GM12864 (cell line): ENCODE results near the gene CAMSAP1.

ENCODE experiments used
- DNase-seq: peaks from one replicate; pipeline ENCODE4 v3.0.0-alpha.2; 2011; ENCODE audit warnings: low read depth
- H3K4me3 ChIP-seq: 2 replicates; pipeline ENCODE4 v1.5.1; 2011; ENCODE audit warnings: mild to moderate bottlenecking, low read depth, low read length, control low read depth
- TF ChIP-seq, protein P1 (sequence below): IDR thresholded peaks from 2 replicates; pipeline ENCODE4 v1.5.1; 2011; ENCODE audit warnings: low read depth, mild to moderate bottlenecking, moderate library complexity, low read length, control low read depth, inconsistent platforms; ENCODE audit errors: missing control alignments

CAMSAP1 gene

DNA sequence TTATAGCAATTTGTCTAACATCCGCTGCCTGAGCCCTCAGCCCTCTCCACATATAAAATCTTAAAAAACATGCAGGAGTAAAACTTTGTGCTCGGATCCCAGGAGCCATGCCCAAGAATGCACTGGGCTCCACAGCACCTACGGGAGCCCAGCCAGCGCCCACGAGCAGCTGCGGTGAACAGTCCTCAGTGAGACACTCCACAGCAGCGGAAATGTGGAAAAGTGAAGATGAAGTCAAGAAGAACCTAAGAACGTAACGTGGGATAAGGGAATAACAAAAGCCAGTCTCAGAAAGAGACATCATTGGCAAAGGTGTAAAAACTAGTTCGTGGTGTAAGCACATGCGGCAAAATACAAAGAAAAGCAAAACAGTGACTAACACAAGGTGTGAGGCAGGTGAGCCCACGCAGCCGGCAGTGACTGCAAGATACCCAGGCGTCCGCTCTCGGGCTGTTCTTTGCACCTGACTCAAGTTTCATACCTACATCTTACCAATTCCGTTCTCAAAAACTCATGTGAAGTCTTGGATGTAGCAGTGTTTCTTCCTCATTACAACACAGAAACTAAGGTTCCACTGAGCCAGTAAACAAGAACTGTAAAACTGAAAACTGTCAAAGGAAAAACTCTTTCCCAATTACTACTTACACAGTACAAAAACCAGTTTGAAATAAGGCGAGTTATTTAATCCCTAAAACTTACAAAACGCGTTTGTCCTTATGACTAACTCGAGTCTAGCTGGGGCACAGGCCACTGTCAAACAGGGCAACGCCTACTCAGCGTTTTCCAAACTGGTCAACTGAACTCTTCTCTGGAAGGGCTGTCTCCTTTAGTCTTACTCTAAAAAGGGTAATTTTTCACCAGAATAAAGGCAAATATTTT, 1.7 kb downstream of the CAMSAP1 start:
- DNase-seq = no peak
- H3K4me3 ChIP-seq = peak overlapping the region; percentile 74; the same call in 1 of the 2 replicates
- TF ChIP-seq, protein P1, sequence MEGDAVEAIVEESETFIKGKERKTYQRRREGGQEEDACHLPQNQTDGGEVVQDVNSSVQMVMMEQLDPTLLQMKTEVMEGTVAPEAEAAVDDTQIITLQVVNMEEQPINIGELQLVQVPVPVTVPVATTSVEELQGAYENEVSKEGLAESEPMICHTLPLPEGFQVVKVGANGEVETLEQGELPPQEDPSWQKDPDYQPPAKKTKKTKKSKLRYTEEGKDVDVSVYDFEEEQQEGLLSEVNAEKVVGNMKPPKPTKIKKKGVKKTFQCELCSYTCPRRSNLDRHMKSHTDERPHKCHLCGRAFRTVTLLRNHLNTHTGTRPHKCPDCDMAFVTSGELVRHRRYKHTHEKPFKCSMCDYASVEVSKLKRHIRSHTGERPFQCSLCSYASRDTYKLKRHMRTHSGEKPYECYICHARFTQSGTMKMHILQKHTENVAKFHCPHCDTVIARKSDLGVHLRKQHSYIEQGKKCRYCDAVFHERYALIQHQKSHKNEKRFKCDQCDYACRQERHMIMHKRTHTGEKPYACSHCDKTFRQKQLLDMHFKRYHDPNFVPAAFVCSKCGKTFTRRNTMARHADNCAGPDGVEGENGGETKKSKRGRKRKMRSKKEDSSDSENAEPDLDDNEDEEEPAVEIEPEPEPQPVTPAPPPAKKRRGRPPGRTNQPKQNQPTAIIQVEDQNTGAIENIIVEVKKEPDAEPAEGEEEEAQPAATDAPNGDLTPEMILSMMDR = no peak

DNA sequence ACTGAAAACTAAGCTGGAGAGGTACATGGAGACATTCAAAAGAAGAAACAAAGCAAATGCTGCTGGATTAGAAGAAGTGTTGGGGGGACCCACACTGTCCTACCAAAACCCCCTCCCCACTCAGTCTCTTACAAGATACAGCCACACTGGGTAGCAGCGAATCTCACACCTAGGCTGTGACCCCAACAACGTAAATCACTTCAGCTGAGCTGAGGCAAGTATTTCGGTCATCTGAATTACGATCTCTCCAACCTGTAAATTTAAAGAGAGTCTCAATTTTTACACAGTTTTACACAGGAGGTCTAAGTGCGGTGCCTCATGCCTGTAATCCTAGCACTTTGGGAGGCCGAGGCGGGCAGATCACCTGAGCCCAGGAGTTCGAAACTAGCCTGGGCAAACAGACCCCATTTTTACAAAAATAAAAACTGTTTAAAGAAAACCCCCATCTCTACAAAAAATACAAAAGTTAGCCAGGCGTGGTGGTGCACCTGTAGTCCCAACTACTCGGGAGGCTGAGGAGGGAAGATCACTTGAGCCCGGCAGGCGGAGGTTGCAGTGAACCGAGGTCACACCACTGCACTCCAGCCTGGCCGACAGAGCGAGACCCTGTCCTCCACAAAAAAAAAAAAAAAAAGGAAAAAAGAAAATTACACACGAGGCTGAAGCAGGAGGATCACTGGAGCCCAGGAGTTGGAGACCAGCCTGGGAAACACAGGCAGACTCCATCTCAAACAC, 3.4 kb downstream of the CAMSAP1 start:
- TF ChIP-seq, protein P1 = no peak
- no peak overlapping the region for H3K4me3 ChIP-seq
- DNase-seq = no peak

DNA sequence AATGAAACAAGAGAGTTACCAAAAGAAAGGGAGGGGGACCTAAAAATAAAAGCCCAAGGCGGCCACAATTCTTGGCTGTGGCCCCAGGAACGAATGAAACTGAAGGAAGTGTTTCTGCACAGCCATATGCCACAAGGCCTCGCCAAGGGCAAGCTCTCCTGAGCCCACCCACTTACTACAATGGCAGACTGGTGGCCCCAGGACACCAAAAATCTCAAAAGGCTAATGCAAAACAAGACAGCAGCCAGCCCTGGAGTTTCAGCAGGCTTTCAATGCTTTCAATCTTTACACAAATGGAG, 4.0 kb downstream of the CAMSAP1 start:
- no peak overlapping the region for H3K4me3 ChIP-seq
- no peak for DNase-seq
- TF ChIP-seq, protein P1 = no peak

DNA sequence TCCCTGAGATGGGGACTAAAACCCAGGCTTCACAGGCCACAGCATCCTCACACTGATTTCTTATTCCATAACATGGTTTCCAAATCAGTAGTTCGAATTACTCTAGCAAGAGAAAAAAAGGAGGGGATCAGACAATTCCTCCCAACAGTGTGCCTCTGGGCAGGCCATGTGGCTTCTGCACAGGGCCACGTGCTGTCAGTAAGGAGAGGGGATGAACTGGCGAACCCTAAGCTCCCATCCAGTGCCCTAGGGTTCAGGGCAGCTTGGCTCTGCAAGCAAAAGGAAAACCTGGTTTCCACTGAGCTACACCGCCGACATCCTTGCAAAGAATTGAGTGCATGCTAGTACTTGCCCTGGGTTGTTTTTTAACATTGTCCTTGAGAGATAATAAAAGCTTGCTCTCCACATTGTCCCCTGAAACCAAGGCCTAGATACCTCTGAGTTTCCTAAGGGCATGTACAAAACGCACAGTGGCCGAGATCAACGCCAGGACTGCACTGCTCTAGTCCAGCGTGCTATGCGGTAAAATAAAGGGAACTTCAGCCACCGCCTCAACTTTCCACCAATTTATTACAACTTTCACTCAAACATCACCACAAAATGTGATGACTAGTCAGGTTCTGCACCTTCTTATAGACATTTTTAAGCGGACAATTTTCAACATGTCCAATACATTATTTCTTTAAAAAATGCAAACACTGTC, 4.5 kb downstream of the CAMSAP1 start:
- H3K4me3 ChIP-seq = no peak overlapping the region
- TF ChIP-seq, protein P1 = no peak
- no peak for DNase-seq

DNA sequence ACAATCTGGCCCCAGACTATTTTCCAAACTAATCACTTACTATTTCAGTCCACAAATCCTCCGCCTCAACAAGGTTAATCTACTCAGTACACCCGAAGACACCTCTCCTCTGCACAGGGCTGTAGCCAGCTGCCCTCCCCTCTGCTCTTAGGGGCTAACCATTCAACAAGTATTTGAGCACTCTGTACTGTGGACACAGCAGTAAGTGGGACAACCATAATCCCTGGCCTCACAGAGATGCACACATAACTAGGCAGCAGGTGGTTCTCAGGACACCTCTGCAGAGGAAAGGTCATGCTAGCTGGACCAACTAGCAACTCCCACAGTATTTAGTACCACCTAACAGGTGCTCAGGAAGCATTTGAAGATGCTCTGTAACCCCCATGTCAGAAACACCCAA, 5.5 kb downstream of the CAMSAP1 start:
- TF ChIP-seq, protein P1 = no peak
- DNase-seq = no peak

DNA sequence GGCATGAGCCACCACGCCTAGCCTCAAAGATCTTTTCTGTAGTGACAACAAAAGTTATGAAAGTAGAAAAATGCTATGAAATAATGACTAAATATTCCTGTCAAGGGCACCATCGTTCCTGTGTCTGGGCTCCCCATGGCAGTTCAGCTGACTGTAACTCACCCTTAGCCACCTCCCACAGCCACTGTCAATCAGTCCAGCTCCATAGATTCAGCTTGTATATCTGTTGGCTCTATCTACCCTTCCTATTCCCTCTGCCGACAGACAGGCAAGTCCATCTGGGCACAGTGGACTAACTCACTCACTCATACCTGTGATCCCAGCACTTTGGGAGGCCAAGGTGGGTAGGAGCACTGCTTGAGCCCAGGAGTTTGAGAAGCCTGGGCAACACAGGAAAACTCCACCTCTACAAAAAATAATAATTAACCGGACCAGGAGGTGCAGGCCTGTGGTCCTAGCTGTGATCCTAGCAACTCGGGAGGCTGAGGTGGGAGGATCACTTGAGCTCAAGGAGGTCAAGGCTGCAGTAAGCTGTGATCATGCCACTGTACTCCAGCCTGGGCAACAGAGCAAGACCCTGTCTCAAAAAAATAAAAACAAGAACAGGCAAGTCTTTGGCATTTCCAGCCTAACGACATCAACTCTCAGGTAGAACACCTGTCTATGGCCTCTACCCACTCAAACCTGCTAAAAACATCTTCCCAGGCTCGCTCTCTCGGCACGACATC, 6.2 kb downstream of the CAMSAP1 start:
- TF ChIP-seq, protein P1 = no peak

More for the DNA sequence above, 5.5 kb downstream of the CAMSAP1 start:
- no peak overlapping the region for H3K4me3 ChIP-seq

More for the DNA sequence above, 6.2 kb downstream of the CAMSAP1 start:
- H3K4me3 ChIP-seq = no peak overlapping the region
- no peak for DNase-seq
